HTERT RPE-1 (cell line): ENCODE measurements around the gene SCNN1A.

Source experiments
- in situ Hi-C: fragments of 300-500 bp; cut with MboI; formaldehyde crosslinking; loops from 4 replicates; pipeline ENCODE4 v1.14.3; 2020; ENCODE audit warnings: low sequenced_read_pairs

Gene SCNN1A

GRCh38 chr12:6375269-6376078 is at the start of gene SCNN1A:
SCNN1A (minus strand) TSS chr12:6375563; CDS start chr12:6374783, 780 bp downstream.
- in situ Hi-C loops = no loop called here

- in situ Hi-C loops = no loop called here
Measured at GRCh38 chr12:6424866-6425265, 49.5 kb upstream of the SCNN1A start.

- in situ Hi-C loops = no loop called here
Measured at GRCh38 chr12:6424008-6424347, 48.6 kb upstream of the SCNN1A start.

- in situ Hi-C loops = no loop called here
Measured at GRCh38 chr12:6423267-6424007, 48.1 kb upstream of the SCNN1A start.

- in situ Hi-C loops = no loop called here
Measured at GRCh38 chr12:6420364-6420763, 45.0 kb upstream of the SCNN1A start.

- in situ Hi-C loops = no loop called here
Measured at GRCh38 chr12:6418796-6419195, 43.4 kb upstream of the SCNN1A start.

GRCh38 chr12:6416596-6416995 is 41.2 kb upstream of the SCNN1A start:
- in situ Hi-C loops = no loop called here

GRCh38 chr12:6407236-6407954 is 32.0 kb upstream of the SCNN1A start:
- in situ Hi-C loops = no loop called here

- in situ Hi-C loops = no loop called here
Measured at GRCh38 chr12:6405963-6406362, 30.6 kb upstream of the SCNN1A start.

- in situ Hi-C loops = no loop called here
Measured at GRCh38 chr12:6404390-6404789, 29.0 kb upstream of the SCNN1A start.

GRCh38 chr12:6399884-6400644 is 24.7 kb upstream of the SCNN1A start:
- in situ Hi-C loops = no loop called here

- in situ Hi-C loops = no loop called here
Measured at GRCh38 chr12:6396031-6396430, 20.7 kb upstream of the SCNN1A start.

- in situ Hi-C loops = no loop called here
Measured at GRCh38 chr12:6394398-6394797, 19.0 kb upstream of the SCNN1A start.

- in situ Hi-C loops = no loop called here
Measured at GRCh38 chr12:6393109-6393508, 17.7 kb upstream of the SCNN1A start.

GRCh38 chr12:6392504-6392903 is 17.1 kb upstream of the SCNN1A start:
- in situ Hi-C loops = no loop called here

- in situ Hi-C loops = no loop called here
Measured at GRCh38 chr12:6391013-6391412, 15.7 kb upstream of the SCNN1A start.

- in situ Hi-C loops = no loop called here
Measured at GRCh38 chr12:6390084-6390799, 14.9 kb upstream of the SCNN1A start.

GRCh38 chr12:6387541-6387940 is 12.2 kb upstream of the SCNN1A start:
- in situ Hi-C loops = no loop called here

- in situ Hi-C loops = no loop called here
Measured at GRCh38 chr12:6386491-6386890, 11.1 kb upstream of the SCNN1A start.

- in situ Hi-C loops = no loop called here
Measured at GRCh38 chr12:6386038-6386437, 10.7 kb upstream of the SCNN1A start.
